ENCODE results near the gene KATNB1. TPM values are rescaled to one million over a fixed set of nuclear protein-coding genes. Genes with fewer than 3 reads are reported as not detected.

The KATNB1 gene
- total RNA-seq, 1 experiment from 2014 or later: 60.4 TPM

DNA sequence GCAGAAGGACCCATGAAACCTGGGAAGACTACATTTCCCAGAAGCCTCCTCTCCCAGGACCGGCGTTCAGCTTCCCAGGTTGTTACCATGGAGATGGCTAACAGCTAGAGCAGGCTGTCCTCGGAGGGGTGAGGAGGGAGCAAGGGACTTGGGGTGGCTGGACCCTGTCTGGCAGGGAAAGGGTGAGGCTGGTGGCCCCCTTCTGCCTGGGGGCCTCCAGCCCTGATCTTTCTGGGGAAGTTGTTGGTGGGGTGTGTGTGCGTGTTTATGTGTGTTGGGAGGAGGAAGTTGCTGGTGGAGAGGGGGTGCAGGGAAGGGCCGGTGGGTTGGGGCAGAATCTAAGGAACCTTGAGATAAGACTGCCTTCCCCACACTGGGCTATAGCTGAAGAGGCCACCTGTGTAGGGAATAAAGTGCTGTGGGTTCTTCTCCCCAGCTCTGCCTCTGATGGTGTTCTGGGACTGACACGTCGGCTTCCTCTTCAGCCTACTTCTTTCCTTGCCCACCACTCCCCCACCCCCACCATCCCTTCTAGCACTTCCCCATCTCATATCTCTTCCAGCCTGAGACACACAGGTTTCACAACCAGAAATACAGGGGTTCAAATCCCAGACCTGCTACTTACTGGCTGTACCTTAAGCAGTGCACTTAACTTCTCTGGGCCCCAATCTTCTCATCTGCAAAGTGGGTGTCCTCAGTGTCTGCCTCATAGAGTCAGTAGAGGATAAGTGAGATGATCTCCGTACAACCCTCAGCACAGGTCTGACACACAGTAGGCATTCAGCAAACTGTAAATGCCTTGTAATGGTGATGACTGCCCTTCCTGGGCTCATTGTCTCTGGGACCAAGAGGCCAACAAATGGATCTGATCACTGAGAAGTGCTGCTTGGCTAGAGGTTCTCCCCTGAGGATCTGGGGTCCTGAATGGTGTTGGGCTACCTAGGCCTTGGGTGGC lies 40.6 kb upstream of the KATNB1 start, which contains the start of gene DRC7 (continued):
- no peak for TF ChIP-seq ZNF532 (CRISPR knock-in tag; IDR thresholded peaks at IDR 0.05; ENCODE audit: borderline replicate concordance)

GRCh38 chr16:57695680-57696069 lies 39.9 kb upstream of the KATNB1 start:
- H3K27me3 Mint-ChIP-seq (ENCODE audit: low read depth): no peaks in the 10 kb centered on the region
- DNase-seq (ENCODE audit: low spot score) (no peak), ATAC-seq (no peak)
- H3K4me3 Mint-ChIP-seq: no peak overlapping the region
- ChIA-PET POLR2A (no interaction called here), CTCF (interaction anchor here (1.7 kb wide), 1 partner anchor 104 kb away, joined by 3 read pairs; no protein-coding TSS in a partner anchor)
- H3K36me3 Mint-ChIP-seq: no peaks in the 10 kb centered on the region
- H3K27ac Mint-ChIP-seq: no peak overlapping the region
- no peak for TF ChIP-seq ZBTB21 (CRISPR knock-in tag; IDR thresholded peaks at IDR 0.05; ENCODE audit: borderline replicate concordance)
- no peaks in the 10 kb centered on the region for H3K9me3 Mint-ChIP-seq
- peaks cover 6% of the 10 kb centered on the region for H3K4me1 Mint-ChIP-seq

- no peaks in the 10 kb centered on the region for H3K36me3 Mint-ChIP-seq
- H3K4me1 Mint-ChIP-seq: peaks cover 6% of the 10 kb centered on the region
- no peak overlapping the region for H3K4me3 Mint-ChIP-seq
- no peaks in the 10 kb centered on the region for H3K27me3 Mint-ChIP-seq (ENCODE audit: low read depth)
- no peak for DNase-seq (ENCODE audit: low spot score)
- TF ChIP-seq, protein P1, sequence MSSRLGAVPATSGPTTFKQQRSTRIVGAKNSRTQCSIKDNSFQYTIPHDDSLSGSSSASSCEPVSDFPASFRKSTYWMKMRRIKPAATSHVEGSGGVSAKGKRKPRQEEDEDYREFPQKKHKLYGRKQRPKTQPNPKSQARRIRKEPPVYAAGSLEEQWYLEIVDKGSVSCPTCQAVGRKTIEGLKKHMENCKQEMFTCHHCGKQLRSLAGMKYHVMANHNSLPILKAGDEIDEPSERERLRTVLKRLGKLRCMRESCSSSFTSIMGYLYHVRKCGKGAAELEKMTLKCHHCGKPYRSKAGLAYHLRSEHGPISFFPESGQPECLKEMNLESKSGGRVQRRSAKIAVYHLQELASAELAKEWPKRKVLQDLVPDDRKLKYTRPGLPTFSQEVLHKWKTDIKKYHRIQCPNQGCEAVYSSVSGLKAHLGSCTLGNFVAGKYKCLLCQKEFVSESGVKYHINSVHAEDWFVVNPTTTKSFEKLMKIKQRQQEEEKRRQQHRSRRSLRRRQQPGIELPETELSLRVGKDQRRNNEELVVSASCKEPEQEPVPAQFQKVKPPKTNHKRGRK (CRISPR knock-in tag; IDR thresholded peaks at IDR 0.05; ENCODE audit: borderline replicate concordance): no peak
- TF ChIP-seq, protein P2, sequence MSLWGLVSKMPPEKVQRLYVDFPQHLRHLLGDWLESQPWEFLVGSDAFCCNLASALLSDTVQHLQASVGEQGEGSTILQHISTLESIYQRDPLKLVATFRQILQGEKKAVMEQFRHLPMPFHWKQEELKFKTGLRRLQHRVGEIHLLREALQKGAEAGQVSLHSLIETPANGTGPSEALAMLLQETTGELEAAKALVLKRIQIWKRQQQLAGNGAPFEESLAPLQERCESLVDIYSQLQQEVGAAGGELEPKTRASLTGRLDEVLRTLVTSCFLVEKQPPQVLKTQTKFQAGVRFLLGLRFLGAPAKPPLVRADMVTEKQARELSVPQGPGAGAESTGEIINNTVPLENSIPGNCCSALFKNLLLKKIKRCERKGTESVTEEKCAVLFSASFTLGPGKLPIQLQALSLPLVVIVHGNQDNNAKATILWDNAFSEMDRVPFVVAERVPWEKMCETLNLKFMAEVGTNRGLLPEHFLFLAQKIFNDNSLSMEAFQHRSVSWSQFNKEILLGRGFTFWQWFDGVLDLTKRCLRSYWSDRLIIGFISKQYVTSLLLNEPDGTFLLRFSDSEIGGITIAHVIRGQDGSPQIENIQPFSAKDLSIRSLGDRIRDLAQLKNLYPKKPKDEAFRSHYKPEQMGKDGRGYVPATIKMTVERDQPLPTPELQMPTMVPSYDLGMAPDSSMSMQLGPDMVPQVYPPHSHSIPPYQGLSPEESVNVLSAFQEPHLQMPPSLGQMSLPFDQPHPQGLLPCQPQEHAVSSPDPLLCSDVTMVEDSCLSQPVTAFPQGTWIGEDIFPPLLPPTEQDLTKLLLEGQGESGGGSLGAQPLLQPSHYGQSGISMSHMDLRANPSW (CRISPR knock-in tag; conservative IDR thresholded peaks at IDR 0.05; ENCODE audit: low read depth): no peak
- TF ChIP-seq, protein P3, sequence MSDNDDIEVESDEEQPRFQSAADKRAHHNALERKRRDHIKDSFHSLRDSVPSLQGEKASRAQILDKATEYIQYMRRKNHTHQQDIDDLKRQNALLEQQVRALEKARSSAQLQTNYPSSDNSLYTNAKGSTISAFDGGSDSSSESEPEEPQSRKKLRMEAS (CRISPR knock-in tag; IDR thresholded peaks at IDR 0.05): no peak
- no peak for TF ChIP-seq ZNF671 (CRISPR knock-in tag; IDR thresholded peaks at IDR 0.05)
- POLR2A ChIA-PET: no interaction called here
- ATAC-seq: no peak
- CTCF ChIA-PET: interaction anchor here (1.7 kb wide), 1 partner anchor 105 kb away, joined by 3 read pairs; no protein-coding TSS in a partner anchor
- no peak overlapping the region for H3K27ac Mint-ChIP-seq
- H3K9me3 Mint-ChIP-seq: no peaks in the 10 kb centered on the region
These were observed 39.3 kb upstream of the KATNB1 start for GRCh38 chr16:57696240-57696639.

DNA sequence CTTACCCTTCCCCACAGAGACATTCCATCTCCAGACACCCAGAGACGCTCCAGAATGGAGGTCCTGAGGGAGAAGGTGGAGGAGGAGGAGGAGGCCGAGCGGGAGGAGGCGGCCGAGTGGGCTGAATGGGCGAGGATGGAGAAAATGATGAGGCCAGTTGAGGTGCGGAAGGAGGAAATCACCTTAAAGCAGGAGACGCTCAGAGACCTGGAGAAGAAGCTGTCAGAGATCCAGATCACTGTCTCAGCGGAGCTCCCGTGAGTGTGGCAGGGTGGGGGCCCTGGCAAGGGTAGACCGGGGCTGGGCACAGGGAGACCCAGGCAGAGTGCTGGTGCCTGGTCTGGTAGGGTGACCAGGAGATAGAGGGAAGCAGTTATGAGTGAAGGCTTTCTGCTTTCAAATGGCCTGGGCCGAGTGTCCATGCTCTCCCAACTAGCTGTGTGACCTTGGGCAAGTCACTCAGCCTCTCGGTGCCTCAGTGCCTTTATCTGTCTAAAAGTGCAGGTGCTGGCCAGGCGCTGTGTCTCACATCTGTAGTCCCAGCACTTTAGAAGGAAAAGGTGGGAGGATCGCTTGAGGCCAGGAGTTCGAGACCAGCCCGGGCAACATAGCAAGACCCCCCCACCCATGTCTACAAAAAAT lies 37.6 kb upstream of the KATNB1 start:
- DNase-seq (ENCODE audit: low spot score) (no peak), ATAC-seq (no peak)
- ChIA-PET CTCF (no interaction called here), POLR2A (no interaction called here)
- Mint-ChIP-seq H3K27me3 (ENCODE audit: low read depth) (no peaks in the 10 kb centered on the region), H3K27ac (no peak overlapping the region), H3K36me3 (no peaks in the 10 kb centered on the region), H3K9me3 (no peaks in the 10 kb centered on the region), H3K4me1 (peaks cover 6% of the 10 kb centered on the region), H3K4me3 (no peak overlapping the region)
- TF ChIP-seq RELA (CRISPR knock-in tag; IDR thresholded peaks at IDR 0.05; ENCODE audit: borderline replicate concordance) (no peak), HMGXB4 (CRISPR knock-in tag; IDR thresholded peaks at IDR 0.05) (no peak), NFYB (CRISPR knock-in tag; conservative IDR thresholded peaks at IDR 0.05; ENCODE audit: low read depth) (no peak), GRHL2 (CRISPR knock-in tag; IDR thresholded peaks at IDR 0.05; ENCODE audit: insufficient replicate concordance, severe bottlenecking) (no peak), OVOL2 (CRISPR knock-in tag; IDR thresholded peaks at IDR 0.05; ENCODE audit: borderline replicate concordance) (no peak), ZNF396 (CRISPR knock-in tag; IDR thresholded peaks at IDR 0.05; ENCODE audit: borderline replicate concordance) (no peak), ZNF416 (CRISPR knock-in tag; IDR thresholded peaks at IDR 0.05) (no peak), TP53 (CRISPR knock-in tag; IDR thresholded peaks at IDR 0.05) (no peak)
- TF ChIP-seq, protein P4, sequence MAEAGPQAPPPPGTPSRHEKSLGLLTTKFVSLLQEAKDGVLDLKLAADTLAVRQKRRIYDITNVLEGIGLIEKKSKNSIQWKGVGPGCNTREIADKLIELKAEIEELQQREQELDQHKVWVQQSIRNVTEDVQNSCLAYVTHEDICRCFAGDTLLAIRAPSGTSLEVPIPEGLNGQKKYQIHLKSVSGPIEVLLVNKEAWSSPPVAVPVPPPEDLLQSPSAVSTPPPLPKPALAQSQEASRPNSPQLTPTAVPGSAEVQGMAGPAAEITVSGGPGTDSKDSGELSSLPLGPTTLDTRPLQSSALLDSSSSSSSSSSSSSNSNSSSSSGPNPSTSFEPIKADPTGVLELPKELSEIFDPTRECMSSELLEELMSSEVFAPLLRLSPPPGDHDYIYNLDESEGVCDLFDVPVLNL (CRISPR knock-in tag; IDR thresholded peaks at IDR 0.05; ENCODE audit: borderline replicate concordance, low read depth): no peak
